ENCODE data around the gene RBM3.

The RBM3 gene

GRCh38 chrX:48626401-48627298 is 52.4 kb downstream of the RBM3 start:
- no peak for DNase-seq

All from hematopoietic multipotent progenitor cell treated with erythropoietin and hydrocortisone succinate and interleukin-3 and kit ligand, for 6 days (in vitro differentiated cells).